HG02970 (cell line): ENCODE data around the gene NXPE3.

Experiments
- ATAC-seq: cut with Tn5 transposase; IDR thresholded peaks from one replicate; pipeline ENCODE4 v1.9.1; 2021; ENCODE audit warnings: mild to moderate bottlenecking, moderate library complexity, moderate number of reproducible peaks; ENCODE audit not compliant: unreplicated experiment, low FRiP score

The NXPE3 gene

GRCh38 chr3:101801174-101801573 lies 22.2 kb downstream of the NXPE3 start:
- ATAC-seq: no peak

GRCh38 chr3:101802179-101802578 lies 23.2 kb downstream of the NXPE3 start:
- ATAC-seq: no peak

- peak; percentile 77 for ATAC-seq
These were observed 24.3 kb downstream of the NXPE3 start for GRCh38 chr3:101803173-101803782.

GRCh38 chr3:101803939-101804338 lies 24.9 kb downstream of the NXPE3 start:
- no peak for ATAC-seq

GRCh38 chr3:101806491-101806890 lies 27.5 kb downstream of the NXPE3 start:
- ATAC-seq: no peak

GRCh38 chr3:101807888-101808287 lies 28.9 kb downstream of the NXPE3 start:
- no peak for ATAC-seq

GRCh38 chr3:101809178-101810021 lies 30.4 kb downstream of the NXPE3 start:
- no peak for ATAC-seq

GRCh38 chr3:101810022-101810418 lies 31.0 kb downstream of the NXPE3 start:
- no peak for ATAC-seq

- no peak for ATAC-seq
These were observed 32.9 kb downstream of the NXPE3 start for GRCh38 chr3:101811875-101812274.

- ATAC-seq: no peak
These were observed 33.9 kb downstream of the NXPE3 start for GRCh38 chr3:101812895-101813294.

- ATAC-seq: no peak
These were observed 34.9 kb downstream of the NXPE3 start for GRCh38 chr3:101813817-101814440.

- no peak for ATAC-seq
These were observed 35.8 kb downstream of the NXPE3 start for GRCh38 chr3:101814835-101815234.

GRCh38 chr3:101816215-101817149 lies 37.5 kb downstream of the NXPE3 start:
- no peak for ATAC-seq

GRCh38 chr3:101817992-101818391 lies 39.0 kb downstream of the NXPE3 start:
- ATAC-seq: no peak

GRCh38 chr3:101819649-101820206 lies 40.7 kb downstream of the NXPE3 start:
- ATAC-seq: no peak

- no peak for ATAC-seq
These were observed 42.5 kb downstream of the NXPE3 start for GRCh38 chr3:101821503-101821902.

GRCh38 chr3:101823525-101823924 lies 44.5 kb downstream of the NXPE3 start:
- ATAC-seq: no peak

GRCh38 chr3:101824702-101825101 lies 45.7 kb downstream of the NXPE3 start:
- no peak for ATAC-seq

GRCh38 chr3:101825904-101826445 lies 47.0 kb downstream of the NXPE3 start:
- no peak for ATAC-seq
